SK-N-DZ (cell line): ENCODE measurements around the gene TRIM40.

Experiments used
- small RNA-seq, 2 experiments: library from RNA; depleted of rRNA; stranded (forward); fragments of <200 nt; gene quantifications; one replicate each; pipeline ENCODE3, GENCODE V24; 2014

Gene TRIM40

Small RNA genes lying within 50 kb of the gene (small RNA-seq; reads per million reads assigned to genes)
- 0 reads per million in 2 experiments for gene RF00554
